Psoas muscle (tissue), 8 donors: Measurements from ENCODE around the gene RPL18A. TPM values are rescaled to one million over a fixed set of nuclear protein-coding genes. Genes with fewer than 3 reads are reported as not detected.
A peak's percentile ranks its signal among the peaks of the same experiment; 100 is the strongest.

Experiments used
- ATAC-seq, 4 donors: fragments of 200-7000 bp; cut with Tn5 transposase; one replicate each; pipeline ENCODE4 v1.9.1; 2020; ENCODE audit warnings: moderate library complexity in 3 of 4, mild to moderate bottlenecking in 2 of 4
- DNase-seq, 2 donors: peaks; one replicate each; pipeline ENCODE4 v3.0.0-alpha.2; 2020
- H3K27ac ChIP-seq: fragments of 200-600 bp; one replicate; pipeline ENCODE4 v1.8.0; 2022
- H3K27me3 ChIP-seq, 3 donors: fragments of 200-600 bp in 1 of 3; one replicate each; pipeline versions ENCODE4 v1.6.1 to v1.8.0; 2013 to 2022; ENCODE audit warnings: low read length in 2 of 3, mild to moderate bottlenecking in 2 of 3, moderate library complexity in 1 of 3; ENCODE audit not compliant: insufficient read depth in 3 of 3
- H3K36me3 ChIP-seq, 2 donors: fragments of 200-600 bp in 1 of 2; one replicate each; pipeline versions ENCODE4 v1.6.1 to v1.8.0; 2013 to 2022; ENCODE audit warnings: low read depth in 1 of 2, mild to moderate bottlenecking in 1 of 2, moderate library complexity in 1 of 2; ENCODE audit not compliant: insufficient read depth in 1 of 2
- H3K4me1 ChIP-seq: fragments of 200-600 bp; one replicate; pipeline ENCODE4 v1.8.0; 2022
- H3K4me3 ChIP-seq: fragments of 200-600 bp; one replicate; pipeline ENCODE4 v1.8.0; 2022; ENCODE audit warnings: mild to moderate bottlenecking
- H3K9me3 ChIP-seq: fragments of 200-600 bp; one replicate; pipeline ENCODE4 v1.8.0; 2022
- CTCF ChIP-seq: fragments of 200-600 bp; IDR thresholded peaks from one replicate; pipeline ENCODE4 v1.8.0; 2022; ENCODE audit warnings: antibody characterized with exemption
- WGBS, 3 donors: extraction: QIAGEN DNeasy Blood & Tissue Kit; methylation state at CpG; one replicate each; pipeline versions ENCODE4 v1.1.6 to v1.1.7; 2013; 5-methylcytosine and 5-hydroxymethylcytosine counted together
- intact Hi-C, 2 donors: fragments of 100-400 bp; cut with DNase I; formaldehyde crosslinking; loops; one replicate each; pipeline versions ENCODE4 v1.11.0 to v1.14.2; 2022
- polyA plus RNA-seq, 3 donors: library from polyadenylated mRNA; stranded (reverse); fragments of 200-250 nt; gene quantifications; one replicate each; pipeline ENCODE4 v1.2.3, GENCODE V29; 2013
- total RNA-seq, 4 donors: library from RNA; stranded (reverse); fragmentation: NEBNext Ultra II Directional in 2 of 4; extraction: Animal tissue kit (Norgen Biotek cat#: 25700) in 2 of 4; gene quantifications; one replicate each; pipeline versions ENCODE4 v1.2.1 to v1.2.4, GENCODE V29; 2021 to 2023
- donor health status: healthy with polysubstance abuse.
- donor health status: DM: no; HTN: no; CAD: no; lungs with moderate emphysema.
- donor health status: Bipolar disorder and iron deficiency.
- donor health status: healthy.
- donor health status: DM: yes; HTN: yes; CAD: no.
- donor health status: DM: no; HTN: no; CAD: no.
- donor health status: DM: no; HTN: no; CAD: no.
- donor health status: DM: yes; HTN: yes; CAD: no.

Gene RPL18A
- total and polyA plus RNA-seq, 7 donors: 1,164 to 3,046 (median 1,735) TPM

- 79 to 83% (median 82%) methylated on average over 6 of the region's 6 CpGs for WGBS, 3 donors
- H3K4me1 ChIP-seq: no peaks in the 10 kb centered on the region
- H3K27me3 ChIP-seq: peaks cover 0 to 65% (median 14%) of the 10 kb centered on the region in 3 donors
- ATAC-seq: no peak
- no peaks in the 10 kb centered on the region for H3K36me3 ChIP-seq
- no peak overlapping the region for H3K4me3 ChIP-seq
- no peaks in the 10 kb centered on the region for H3K9me3 ChIP-seq
- intact Hi-C loops: no loop called here
- no peak for TF ChIP-seq CTCF
- no peak overlapping the region for H3K27ac ChIP-seq
- no peak for DNase-seq
Measured at GRCh38 chr19:17840019-17840418, 19.7 kb upstream of the RPL18A start.

- intact Hi-C loops: no loop called here
- Histone ChIP-seq H3K27ac (no peak overlapping the region), H3K9me3 (no peaks in the 10 kb centered on the region), H3K4me3 (no peak overlapping the region), H3K36me3 (no peaks in the 10 kb centered on the region), H3K27me3 (peaks cover 0 to 71% (median 17%) of the 10 kb centered on the region in 3 donors), H3K4me1 (no peaks in the 10 kb centered on the region)
- WGBS, 3 donors: 16 to 20% (median 17%) methylated on average over 26 to 30 of the region's 30 CpGs
- no peak for TF ChIP-seq CTCF
- ATAC-seq (no peak), DNase-seq (no peak)
Measured at GRCh38 chr19:17841371-17841809, 18.3 kb upstream of the RPL18A start.

GRCh38 chr19:17841810-17842662, 17.7 kb upstream of the RPL18A start:
- H3K4me1 ChIP-seq: no peaks in the 10 kb centered on the region
- DNase-seq (peak; percentile 74 to 76), ATAC-seq (peak; percentile 51 to 86 (median 76))
- H3K27ac ChIP-seq: no peak overlapping the region
- peak overlapping the region; percentile 28 for H3K4me3 ChIP-seq
- intact Hi-C loops: no loop called here
- no peak for TF ChIP-seq CTCF
- H3K36me3 ChIP-seq: no peaks in the 10 kb centered on the region
- no peaks in the 10 kb centered on the region for H3K9me3 ChIP-seq
- WGBS, 3 donors: 7 to 13% (median 12%) methylated on average over 53 to 56 of the region's 56 CpGs
- peaks cover 0 to 77% (median 17%) of the 10 kb centered on the region in 3 donors for H3K27me3 ChIP-seq

GRCh38 chr19:17842663-17843291, 16.9 kb upstream of the RPL18A start:
- H3K36me3 ChIP-seq: no peaks in the 10 kb centered on the region
- TF ChIP-seq CTCF: no peak
- H3K4me3 ChIP-seq: peak overlapping the region; percentile 28
- H3K27me3 ChIP-seq: peaks cover 0 to 82% (median 17%) of the 10 kb centered on the region in 3 donors
- no peaks in the 10 kb centered on the region for H3K4me1 ChIP-seq
- no peak overlapping the region for H3K27ac ChIP-seq
- DNase-seq (no peak), ATAC-seq (no peak)
- H3K9me3 ChIP-seq: no peaks in the 10 kb centered on the region
- 57 to 67% (median 62%) methylated on average over 19 to 20 of the region's 20 CpGs for WGBS, 3 donors
- intact Hi-C loops: no loop called here
